OCI-LY1 (cell line): ENCODE data around the gene SERHL2.
"Not testable (repeated sequence)": the region's sequence is repeated elsewhere in the genome, so short reads cannot be mapped to it uniquely, and the experiment has no call there.

Experiments used
- H2AFZ ChIP-seq: fragments of 200-600 bp; sonication (generic), shearing (Covaris generic); 2 replicates; pipeline ENCODE4 v1.6.0; 2014; ENCODE audit warnings: antibody characterized with exemption, mild to moderate bottlenecking, low read length
- H3F3A ChIP-seq: fragments of 200-600 bp; sonication (generic), shearing (Covaris generic); 2 replicates; pipeline ENCODE4 v1.6.0; 2014; ENCODE audit warnings: mild to moderate bottlenecking, antibody characterized with exemption, low read length, moderate library complexity; ENCODE audit not compliant: insufficient read depth
- H3K27ac ChIP-seq: fragments of 200-600 bp; sonication (generic); 2 replicates; pipeline ENCODE4 v1.5.1; 2014; ENCODE audit warnings: low read length, mixed run types, mild to moderate bottlenecking, low read depth; ENCODE audit not compliant: poor library complexity, severe bottlenecking
- H3K27me3 ChIP-seq: fragments of 200-600 bp; sonication (generic); 2 replicates; pipeline ENCODE4 v1.6.0; 2014; ENCODE audit warnings: antibody characterized with exemption, mild to moderate bottlenecking, low read length, moderate library complexity; ENCODE audit not compliant: insufficient read depth
- H3K36me3 ChIP-seq: fragments of 200-600 bp; sonication (generic); 2 replicates; pipeline ENCODE4 v1.6.1; 2014; ENCODE audit warnings: mild to moderate bottlenecking, antibody characterized with exemption, low read length, moderate library complexity, mixed read lengths; ENCODE audit not compliant: insufficient read depth
- H3K4me1 ChIP-seq: fragments of 200-600 bp; sonication (generic); 2 replicates; pipeline ENCODE4 v1.5.1; 2014; ENCODE audit warnings: mild to moderate bottlenecking, low read length, moderate library complexity; ENCODE audit not compliant: insufficient read depth, severe bottlenecking
- H3K4me2 ChIP-seq: fragments of 200-600 bp; sonication (generic), shearing (Covaris generic); 2 replicates; pipeline ENCODE4 v1.6.1; 2014; ENCODE audit warnings: low read length
- H3K4me3 ChIP-seq: fragments of 200-600 bp; sonication (generic); 2 replicates; pipeline ENCODE4 v1.5.1; 2014; ENCODE audit warnings: low read length, low read depth, mild to moderate bottlenecking, mixed read lengths; ENCODE audit not compliant: poor library complexity, severe bottlenecking
- H3K79me2 ChIP-seq: fragments of 200-600 bp; shearing (Covaris generic); 2 replicates; pipeline ENCODE4 v1.6.1; 2016; ENCODE audit warnings: mixed run types, low read length, mixed read lengths; ENCODE audit not compliant: insufficient read depth
- H3K9ac ChIP-seq: fragments of 200-600 bp; sonication (generic), shearing (Covaris generic); 2 replicates; pipeline ENCODE4 v1.6.1; 2014; ENCODE audit warnings: mild to moderate bottlenecking, low read length, mixed read lengths
- H3K9me2 ChIP-seq: fragments of 200-600 bp; sonication (generic), shearing (Covaris generic); 2 replicates; pipeline ENCODE4 v1.6.1; 2014; ENCODE audit warnings: low read depth, mild to moderate bottlenecking, low read length, mixed read lengths
- H3K9me3 ChIP-seq: fragments of 200-600 bp; shearing (Covaris generic); 2 replicates; pipeline ENCODE4 v1.6.1; 2014; ENCODE audit warnings: low read length, mixed read lengths
- H4K20me1 ChIP-seq: fragments of 200-600 bp; sonication (generic), shearing (Covaris generic); 2 replicates; pipeline ENCODE4 v1.6.0; 2016; ENCODE audit warnings: mild to moderate bottlenecking, low read length; ENCODE audit not compliant: insufficient read depth
- EZH2 ChIP-seq: fragments of 200-600 bp; sonication (generic), shearing (Covaris generic); IDR thresholded peaks from 2 replicates; pipeline ENCODE4 v1.8.0; 2017; ENCODE audit warnings: borderline replicate concordance, mixed run types, mild to moderate bottlenecking, antibody characterized with exemption, low read length, moderate library complexity, mixed read lengths
- TF ChIP-seq, protein P1 (sequence below): fragments of 200-600 bp; sonication (generic), shearing (Covaris generic); IDR thresholded peaks from 2 replicates; pipeline ENCODE4 v1.5.1; 2017; ENCODE audit warnings: mild to moderate bottlenecking, antibody characterized with exemption, low read length, moderate library complexity, mixed read lengths

SERHL2 gene

GRCh38 chr22:42603427-42603826 is 49.7 kb downstream of the SERHL2 start:
- Histone ChIP-seq H3K27me3 (no peaks in the 10 kb centered on the region), H3K9me3 (no peaks in the 10 kb centered on the region), H3K9me2 (no peaks in the 10 kb centered on the region), H3F3A (no peaks in the 10 kb centered on the region), H3K9ac (no peak overlapping the region), H3K4me2 (no peak overlapping the region), H3K4me3 (no peak overlapping the region), H2AFZ (no peak overlapping the region), H3K79me2 (peaks cover 38% of the 10 kb centered on the region), H3K36me3 (peaks cover 89% of the 10 kb centered on the region), H3K4me1 (no peaks in the 10 kb centered on the region), H3K27ac (no peak overlapping the region), H4K20me1 (no peaks in the 10 kb centered on the region; the same call in 1 of the 2 replicates)
- TF ChIP-seq EZH2 = no peak
- TF ChIP-seq, protein P1, sequence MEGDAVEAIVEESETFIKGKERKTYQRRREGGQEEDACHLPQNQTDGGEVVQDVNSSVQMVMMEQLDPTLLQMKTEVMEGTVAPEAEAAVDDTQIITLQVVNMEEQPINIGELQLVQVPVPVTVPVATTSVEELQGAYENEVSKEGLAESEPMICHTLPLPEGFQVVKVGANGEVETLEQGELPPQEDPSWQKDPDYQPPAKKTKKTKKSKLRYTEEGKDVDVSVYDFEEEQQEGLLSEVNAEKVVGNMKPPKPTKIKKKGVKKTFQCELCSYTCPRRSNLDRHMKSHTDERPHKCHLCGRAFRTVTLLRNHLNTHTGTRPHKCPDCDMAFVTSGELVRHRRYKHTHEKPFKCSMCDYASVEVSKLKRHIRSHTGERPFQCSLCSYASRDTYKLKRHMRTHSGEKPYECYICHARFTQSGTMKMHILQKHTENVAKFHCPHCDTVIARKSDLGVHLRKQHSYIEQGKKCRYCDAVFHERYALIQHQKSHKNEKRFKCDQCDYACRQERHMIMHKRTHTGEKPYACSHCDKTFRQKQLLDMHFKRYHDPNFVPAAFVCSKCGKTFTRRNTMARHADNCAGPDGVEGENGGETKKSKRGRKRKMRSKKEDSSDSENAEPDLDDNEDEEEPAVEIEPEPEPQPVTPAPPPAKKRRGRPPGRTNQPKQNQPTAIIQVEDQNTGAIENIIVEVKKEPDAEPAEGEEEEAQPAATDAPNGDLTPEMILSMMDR = no peak

GRCh38 chr22:42604403-42604802 is 50.6 kb downstream of the SERHL2 start:
- no peak for TF ChIP-seq EZH2
- TF ChIP-seq, protein P1 = no peak
- H3K9me2 ChIP-seq = no peaks in the 10 kb centered on the region
- H3K9me3 ChIP-seq = no peaks in the 10 kb centered on the region
- H3K9ac ChIP-seq = no peak overlapping the region
- peaks cover 48% of the 10 kb centered on the region for H3K79me2 ChIP-seq
- H3F3A ChIP-seq = no peaks in the 10 kb centered on the region
- H3K27ac ChIP-seq = no peak overlapping the region
- H3K27me3 ChIP-seq = no peaks in the 10 kb centered on the region
- H3K36me3 ChIP-seq = peaks cover 89% of the 10 kb centered on the region
- H3K4me2 ChIP-seq = no peak overlapping the region
- no peaks in the 10 kb centered on the region for H3K4me1 ChIP-seq
- H2AFZ ChIP-seq = no peak overlapping the region
- no peak overlapping the region for H3K4me3 ChIP-seq
- no peaks in the 10 kb centered on the region; the same call in 1 of the 2 replicates for H4K20me1 ChIP-seq

- not testable (repeated sequence) for H3K27ac ChIP-seq, H3K9ac ChIP-seq, H4K20me1 ChIP-seq, H3K4me1 ChIP-seq, H3K4me3 ChIP-seq, H3F3A ChIP-seq, H3K27me3 ChIP-seq, H3K4me2 ChIP-seq, H3K9me3 ChIP-seq, H2AFZ ChIP-seq, H3K9me2 ChIP-seq
- peaks cover 80% of the 10 kb centered on the region for H3K79me2 ChIP-seq
- H3K36me3 ChIP-seq = peaks cover 83% of the 10 kb centered on the region
Measured at GRCh38 chr22:42607641-42608040, 53.9 kb downstream of the SERHL2 start.

DNA sequence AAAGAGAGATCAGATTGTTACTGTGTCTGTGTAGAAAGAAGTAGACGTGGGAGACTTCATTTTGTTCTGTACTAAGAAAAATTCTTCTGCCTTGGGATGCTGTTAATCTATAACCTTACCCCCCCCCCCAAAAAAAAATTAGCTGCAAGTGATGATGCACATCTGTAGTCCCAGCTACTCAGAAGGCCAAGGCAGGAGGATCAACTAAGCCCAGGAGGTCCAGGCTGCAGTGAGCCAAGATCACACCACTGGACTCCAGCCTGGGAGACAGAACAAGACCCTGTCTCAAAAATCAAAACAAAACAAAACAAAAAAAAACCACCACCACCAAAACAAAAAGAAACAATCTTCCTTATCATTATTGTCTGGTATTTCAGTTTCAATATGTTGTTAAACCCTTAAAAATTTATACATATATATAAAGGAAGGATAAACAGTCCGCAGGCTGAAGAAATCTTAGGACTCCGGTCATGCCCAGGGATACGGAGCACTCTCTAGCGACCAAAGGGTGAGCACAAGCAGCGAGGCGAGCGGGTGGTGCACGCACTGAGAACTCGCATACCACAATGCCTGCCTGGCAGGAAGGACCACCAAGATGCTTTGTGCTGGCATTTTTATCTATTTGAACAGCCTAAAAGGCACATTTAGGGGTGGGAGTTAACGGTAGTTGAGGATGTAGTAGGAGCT is 54.5 kb downstream of the SERHL2 start:
- Histone ChIP-seq H3K9ac (no peak overlapping the region), H3K79me2 (peaks cover 85% of the 10 kb centered on the region), H3F3A (no peaks in the 10 kb centered on the region), H2AFZ (no peak overlapping the region), H4K20me1 (no peaks in the 10 kb centered on the region; the same call in 1 of the 2 replicates), H3K9me3 (no peaks in the 10 kb centered on the region), H3K4me2 (no peak overlapping the region), H3K36me3 (peaks cover 76% of the 10 kb centered on the region), H3K27me3 (no peaks in the 10 kb centered on the region), H3K4me3 (no peak overlapping the region), H3K9me2 (no peaks in the 10 kb centered on the region), H3K4me1 (peaks cover 14% of the 10 kb centered on the region), H3K27ac (no peak overlapping the region)
- TF ChIP-seq, protein P1 = no peak
- no peak for TF ChIP-seq EZH2
